Nephron progenitor cell (in vitro differentiated cells): ENCODE data around the gene ABR.

Source experiments
- DNase-seq: peaks from one replicate; pipeline ENCODE4 v3.0.0; 2021
- H3K27ac Mint-ChIP-seq: 2 replicates; pipeline ENCODE4 v1.8.0; 2021; ENCODE audit warnings: mild to moderate bottlenecking, moderate library complexity, mixed read lengths
- H3K27me3 Mint-ChIP-seq: 2 replicates; pipeline ENCODE4 v1.8.0; 2021; ENCODE audit warnings: mild to moderate bottlenecking, low read depth, mixed read lengths; ENCODE audit not compliant: poor library complexity
- H3K36me3 Mint-ChIP-seq: 2 replicates; pipeline ENCODE4 v1.8.0; 2021; ENCODE audit warnings: low read depth, mixed read lengths
- H3K4me1 Mint-ChIP-seq: 2 replicates; pipeline ENCODE4 v1.8.0; 2021; ENCODE audit warnings: mixed read lengths
- H3K4me3 Mint-ChIP-seq: 2 replicates; pipeline ENCODE4 v1.8.0; 2021; ENCODE audit warnings: mild to moderate bottlenecking, moderate library complexity, mixed read lengths
- H3K9me3 Mint-ChIP-seq: 2 replicates; pipeline ENCODE4 v1.8.0; 2021; ENCODE audit warnings: mild to moderate bottlenecking, moderate library complexity, mixed read lengths
- CTCF ChIP-seq: fragments of 200-600 bp; sonication (generic); IDR thresholded peaks from 2 replicates; pipeline ENCODE4 v1.5.0; 2021; ENCODE audit warnings: antibody characterized with exemption

Gene ABR

GRCh38 chr17:1078831-1079561, 100.8 kb downstream of the ABR start:
- H3K4me1 Mint-ChIP-seq, result peaks cover 54% of the 10 kb centered on the region
- H3K27ac Mint-ChIP-seq, result no peak overlapping the region
- peaks cover 16% of the 10 kb centered on the region for H3K27me3 Mint-ChIP-seq
- DNase-seq, result peak; percentile 54
- no peaks in the 10 kb centered on the region for H3K9me3 Mint-ChIP-seq
- peak overlapping the region; percentile 74 for H3K4me3 Mint-ChIP-seq
- peaks cover 32% of the 10 kb centered on the region for H3K36me3 Mint-ChIP-seq
- no peak for TF ChIP-seq CTCF

GRCh38 chr17:1077986-1078711, 101.6 kb downstream of the ABR start:
- TF ChIP-seq CTCF, result no peak
- H3K9me3 Mint-ChIP-seq, result no peaks in the 10 kb centered on the region
- peaks cover 50% of the 10 kb centered on the region for H3K4me1 Mint-ChIP-seq
- no peak for DNase-seq
- peaks cover 26% of the 10 kb centered on the region for H3K36me3 Mint-ChIP-seq
- H3K27me3 Mint-ChIP-seq, result peaks cover 13% of the 10 kb centered on the region
- no peak overlapping the region for H3K27ac Mint-ChIP-seq
- H3K4me3 Mint-ChIP-seq, result peak overlapping the region; percentile 74

DNA sequence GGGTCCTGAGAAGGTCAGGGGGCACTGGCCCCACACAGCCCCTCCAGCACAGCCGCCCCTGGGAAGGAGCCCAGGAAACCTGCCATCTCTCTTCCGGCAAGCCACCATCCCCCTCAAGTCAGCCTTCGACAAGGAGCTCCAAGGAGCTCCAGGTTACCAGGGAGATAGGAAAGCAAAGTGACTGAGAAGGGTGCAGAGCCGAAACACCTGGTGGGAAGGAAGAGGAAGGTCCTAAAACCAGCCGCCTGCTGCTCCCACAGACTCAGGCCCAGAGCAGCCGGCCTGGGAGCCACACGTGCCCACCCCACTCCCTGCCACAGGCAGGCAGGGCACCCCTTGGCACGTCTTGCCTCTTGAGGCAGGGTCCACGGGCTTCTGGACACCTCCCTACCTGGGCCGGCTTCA, 102.2 kb downstream of the ABR start:
- Mint-ChIP-seq H3K9me3 (no peaks in the 10 kb centered on the region), H3K4me3 (no peak overlapping the region), H3K36me3 (peaks cover 21% of the 10 kb centered on the region), H3K27ac (no peak overlapping the region), H3K27me3 (peaks cover 13% of the 10 kb centered on the region), H3K4me1 (peaks cover 48% of the 10 kb centered on the region)
- DNase-seq, result no peak
- no peak for TF ChIP-seq CTCF

DNA sequence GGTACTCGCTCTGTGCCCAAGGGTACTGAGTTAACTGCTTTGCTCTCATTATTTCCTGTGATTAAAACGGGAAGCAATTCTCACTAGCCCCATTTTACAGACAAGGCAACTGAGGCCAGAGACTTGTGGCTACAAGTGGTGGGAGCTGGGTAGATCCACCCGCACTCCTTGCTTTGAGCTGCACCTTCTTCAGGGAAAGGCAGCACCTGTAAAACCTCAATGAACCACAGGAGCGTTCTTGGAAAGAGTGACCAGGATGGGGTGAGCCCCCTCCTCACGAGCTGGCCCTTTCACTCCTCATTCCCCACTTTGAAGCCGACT, 102.8 kb downstream of the ABR start:
- Mint-ChIP-seq H3K9me3 (no peaks in the 10 kb centered on the region), H3K4me3 (no peak overlapping the region), H3K36me3 (peaks cover 15% of the 10 kb centered on the region), H3K27me3 (peaks cover 13% of the 10 kb centered on the region), H3K4me1 (peaks cover 48% of the 10 kb centered on the region), H3K27ac (no peak overlapping the region)
- no peak for DNase-seq
- TF ChIP-seq CTCF, result no peak

GRCh38 chr17:1076299-1076981, 103.3 kb downstream of the ABR start:
- Mint-ChIP-seq H3K27ac (peak overlapping the region; percentile 59), H3K27me3 (peaks cover 13% of the 10 kb centered on the region), H3K36me3 (peaks cover 13% of the 10 kb centered on the region), H3K4me1 (peaks cover 48% of the 10 kb centered on the region), H3K4me3 (no peak overlapping the region), H3K9me3 (no peaks in the 10 kb centered on the region)
- TF ChIP-seq CTCF, result no peak
- DNase-seq, result no peak
